ENCODE results near the gene ZEB1. TPM values are rescaled to one million over a fixed set of nuclear protein-coding genes. Genes with fewer than 3 reads are reported as not detected.

Gene ZEB1
- total and polyA plus RNA-seq, 2 of the 8 experiments (the other 6 are each of a cell fraction or from before 2014, with no cell fraction given) = 0.08 to 0.15 TPM

DNA sequence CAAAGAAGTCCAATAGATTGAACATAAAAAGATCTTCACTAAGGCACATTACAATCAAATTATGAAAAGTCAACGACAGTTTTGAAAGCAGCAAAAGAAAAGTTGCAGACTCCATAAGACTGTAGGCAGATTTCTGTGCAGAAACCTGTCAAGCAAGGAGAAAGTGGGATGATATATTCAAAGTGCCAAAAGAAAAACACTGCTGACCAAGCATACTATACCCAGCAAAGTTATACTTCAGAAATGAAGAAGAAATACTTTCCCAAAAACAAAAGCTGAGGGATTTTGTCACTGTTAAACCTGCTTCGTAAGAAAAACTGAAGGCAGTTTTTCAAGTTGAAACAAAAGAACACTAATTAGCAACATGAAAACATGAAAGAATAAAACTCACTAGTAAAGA, 145.5 kb downstream of the ZEB1 start:
- Histone ChIP-seq H2AFZ (ENCODE audit: low read length) (no peak overlapping the region), H2AK5ac (ENCODE audit: low read depth, low read length) (no peak overlapping the region), H3K27me3 (replicated peaks in 1 of 4; ENCODE audit: control insufficient read depth in 3 of 4, extremely low read depth in 1 of 4, insufficient read depth in 3 of 4, low read length in 3 of 4) (no peaks in the 10 kb centered on the region), H3K79me2 (ENCODE audit: control insufficient read depth in 1 of 2, insufficient read depth in 2 of 2, low read length in 2 of 2) (no peaks in the 10 kb centered on the region), H4K5ac (ENCODE audit: insufficient read length, low read depth, low read length) (no peak overlapping the region), H2BK20ac (ENCODE audit: low read length) (no peak overlapping the region), H4K91ac (replicated peaks; ENCODE audit: insufficient read length, low read length) (no peak overlapping the region), H4K20me1 (replicated peaks in 1 of 2; ENCODE audit: control insufficient read depth in 1 of 2, insufficient read depth in 2 of 2, low read length in 2 of 2) (no peaks in the 10 kb centered on the region), H2BK15ac (ENCODE audit: low read length) (no peak overlapping the region), H3K27ac (ENCODE audit: low read depth, low read length) (no peak overlapping the region), H2BK5ac (ENCODE audit: low read depth, low read length) (no peak overlapping the region), H3K4me3 (ENCODE audit: extremely low read depth in 1 of 4, insufficient read depth in 2 of 4, low read depth in 3 of 4, low read length in 4 of 4) (no peak overlapping the region), H3K9me3 (ENCODE audit: insufficient read depth in 2 of 2, low read depth in 1 of 2, low read length in 1 of 2) (no peaks in the 10 kb centered on the region; a peak in 1 of 4 replicates), H3K18ac (ENCODE audit: extremely low read depth, low read length) (no peak overlapping the region), H3K56ac (replicated peaks; ENCODE audit: insufficient read length, low read depth, low read length) (no peak overlapping the region), H3K4ac (replicated peaks; ENCODE audit: insufficient read length, low read depth, low read length) (no peak overlapping the region), H3K36me3 (ENCODE audit: control insufficient read depth in 2 of 4, insufficient read depth in 4 of 4, low read length in 3 of 4) (no peaks in the 10 kb centered on the region), H2BK12ac (ENCODE audit: low read depth, low read length) (no peak overlapping the region), H3K23ac (ENCODE audit: insufficient read length) (no peak overlapping the region), H4K8ac (ENCODE audit: extremely low read depth, insufficient read depth, low read length) (no peak overlapping the region), H2BK120ac (replicated peaks; ENCODE audit: low read depth, low read length) (no peak overlapping the region), H3K79me1 (ENCODE audit: low read depth, low read length) (no peaks in the 10 kb centered on the region), H3K23me2 (ENCODE audit: low read depth, low read length) (no peaks in the 10 kb centered on the region; the same call in 1 of the 2 replicates), H3K9ac (replicated peaks in 1 of 4; ENCODE audit: extremely low read depth in 1 of 4, low read depth in 3 of 4, low read length in 3 of 4) (no peak overlapping the region), H3K14ac (ENCODE audit: insufficient read length) (no peak overlapping the region), H3K4me2 (ENCODE audit: insufficient read depth in 1 of 2, low read depth in 2 of 2, low read length in 2 of 2) (no peak overlapping the region), H3K4me1 (replicated peaks in 1 of 4; ENCODE audit: control insufficient read depth in 3 of 4, insufficient read depth in 4 of 4, low read length in 3 of 4) (no peaks in the 10 kb centered on the region; a peak in 2 of 7 replicates)
- CTCF ChIA-PET (ENCODE audit: partially characterized antibody) = no interaction called here
- no peak for TF ChIP-seq PHF8 (conservative IDR thresholded peaks at IDR 0.05; ENCODE audit: low read depth, low read length)
- no peak for TF ChIP-seq EGR1 (IDR thresholded peaks at IDR 0.05; ENCODE audit: borderline replicate concordance, low read depth, low read length)
- TF ChIP-seq SIX5 (IDR thresholded peaks at IDR 0.05; ENCODE audit: low read depth, low read length) = no peak
- no peak for TF ChIP-seq SUZ12 (IDR thresholded peaks at IDR 0.05; ENCODE audit: low read length)
- no peak for TF ChIP-seq POU5F1 (IDR thresholded peaks at IDR 0.05; ENCODE audit: low read depth, low read length)
- no peak for TF ChIP-seq ASH2L (IDR thresholded peaks at IDR 0.05; ENCODE audit: low read length)
- TF ChIP-seq RNF2 (IDR thresholded peaks at IDR 0.05; ENCODE audit: borderline replicate concordance, low read depth, low read length, missing control alignments, poor library complexity, severe bottlenecking) = no peak
- no peak for TF ChIP-seq SAP30 (IDR thresholded peaks at IDR 0.05; ENCODE audit: insufficient read depth, insufficient replicate concordance, low read length)
- TF ChIP-seq SIN3A (conservative IDR thresholded peaks at IDR 0.05 in 1 of 2, IDR thresholded peaks at IDR 0.05 in 1 of 2; ENCODE audit: low read depth in 1 of 2, low read length in 2 of 2) = no peak
- no peak for TF ChIP-seq ATF3 (IDR thresholded peaks at IDR 0.05; ENCODE audit: insufficient read depth, low read depth, low read length)
- TF ChIP-seq RXRA (IDR thresholded peaks at IDR 0.05; ENCODE audit: insufficient read depth, low read depth, low read length) = no peak
- TF ChIP-seq CREB1 (IDR thresholded peaks at IDR 0.05) = no peak
- no peak for TF ChIP-seq ZNF274 (IDR thresholded peaks at IDR 0.05; ENCODE audit: borderline replicate concordance, extremely low read depth, low read length)
- FAIRE-seq (no peak), DNase-seq (ENCODE audit: low read depth in 1 of 2, low spot score in 2 of 2) (no peak)
- POLR2A ChIA-PET (ENCODE audit: partially characterized antibody) = no interaction called here
- WGBS, 2 experiments (ENCODE audit: extremely low coverage in 1 of 2, insufficient coverage in 1 of 2, insufficient read length in 1 of 2, insufficient replicate concordance in 2 of 2, low coverage in 1 of 2, low lambda C conversion rate in 2 of 2, missing lambda C conversion rate in 1 of 2) = 88% methylated on average over 2 of the region's 2 CpGs; no CpG with 5 or more reads in 1 of the 2 experiments
